ENCODE data around the gene MMD2.
"Not testable (repeated sequence)": the region's sequence is repeated elsewhere in the genome, so short reads cannot be mapped to it uniquely, and the experiment has no call there.

MMD2 gene, protein sequence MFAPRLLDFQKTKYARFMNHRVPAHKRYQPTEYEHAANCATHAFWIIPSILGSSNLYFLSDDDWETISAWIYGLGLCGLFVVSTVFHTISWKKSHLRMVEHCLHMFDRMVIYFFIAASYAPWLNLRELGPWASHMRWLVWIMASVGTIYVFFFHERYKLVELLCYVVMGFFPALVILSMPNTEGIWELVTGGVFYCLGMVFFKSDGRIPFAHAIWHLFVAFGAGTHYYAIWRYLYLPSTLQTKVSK

DNA sequence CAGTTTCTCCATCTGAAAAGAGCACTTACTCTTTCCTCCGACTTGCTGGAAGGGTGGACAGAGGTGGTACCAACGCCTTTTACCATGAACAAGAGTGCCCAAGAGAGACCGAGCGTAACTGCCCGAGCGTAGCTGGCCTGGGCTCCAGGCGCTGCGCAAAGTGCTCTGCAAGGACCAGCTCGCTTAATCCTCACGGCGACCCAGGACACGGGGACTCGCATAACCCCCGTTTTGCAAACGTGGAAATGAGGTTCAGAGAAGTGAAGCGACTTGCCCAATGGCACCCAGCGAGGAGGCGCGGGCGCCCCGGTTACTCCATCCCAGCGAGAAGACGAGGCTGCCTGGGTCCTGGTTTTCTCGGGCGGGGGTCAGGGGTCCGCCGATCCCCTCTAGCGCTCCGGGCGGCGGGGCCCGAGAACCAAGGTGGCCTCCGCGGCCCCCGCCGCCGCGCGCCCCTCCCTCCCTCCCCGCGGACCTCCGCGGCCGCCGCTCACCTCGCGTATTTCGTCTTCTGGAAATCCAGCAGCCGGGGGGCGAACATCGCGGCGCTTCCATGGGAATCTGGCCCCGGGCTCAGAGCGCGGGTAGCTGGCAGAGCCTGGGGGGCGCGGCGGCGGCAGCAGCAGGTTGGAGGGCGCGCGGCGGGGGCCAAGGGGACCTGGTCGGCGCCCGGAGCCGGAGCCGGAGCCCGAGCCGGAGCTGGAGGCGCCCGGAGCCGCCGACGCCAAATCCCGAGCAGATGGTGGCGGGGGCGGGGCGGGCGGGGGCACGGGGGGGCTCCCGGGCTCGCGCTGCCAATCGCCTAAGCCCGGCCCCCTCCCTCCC, at the start of gene MMD2:
TSS of gene MMD2 (minus strand) at position 711 of the 825 bp plus-strand sequence. CDS start at position 541, 170 bp downstream.
- CTCF ChIA-PET, result no interaction called here
- H3K27me3 Mint-ChIP-seq, result peaks cover 48% of the 10 kb centered on the region
- no peak within 1 kb of the TSS for H3K27ac Mint-ChIP-seq
- H3K4me1 Mint-ChIP-seq, result peaks cover 5% of the 10 kb centered on the region
- no peak for DNase-seq
- H3K9me3 Mint-ChIP-seq, result no peaks in the 10 kb centered on the region
- no peak within 1 kb of the TSS for H3K4me3 Mint-ChIP-seq
- H3K36me3 Mint-ChIP-seq, result no peaks in the 10 kb centered on the region

DNA sequence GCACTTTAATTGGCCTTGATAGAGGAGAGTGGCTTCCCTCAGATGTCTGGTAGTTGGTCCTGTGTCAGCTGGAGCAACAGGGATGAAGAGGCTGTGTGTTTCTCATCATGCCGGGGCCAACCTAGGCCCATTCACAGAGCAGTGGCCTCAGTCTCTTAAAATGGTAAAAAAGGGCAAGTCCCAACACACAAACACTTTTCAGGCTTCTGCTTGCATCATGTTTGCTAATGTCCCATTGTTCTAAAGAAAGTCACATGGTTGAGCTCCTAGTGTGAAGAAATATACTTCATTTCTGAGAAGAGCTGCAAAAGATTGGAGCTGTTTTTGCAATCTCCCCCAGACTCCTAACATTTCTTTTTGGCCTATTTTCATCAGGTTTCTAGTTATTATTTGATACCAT, 46.1 kb upstream of the MMD2 start:
- Mint-ChIP-seq H3K4me3 (no peak overlapping the region), H3K27ac (no peak overlapping the region), H3K36me3 (peaks cover 31% of the 10 kb centered on the region), H3K4me1 (no peaks in the 10 kb centered on the region), H3K9me3 (peaks cover 4% of the 10 kb centered on the region), H3K27me3 (no peaks in the 10 kb centered on the region)
- CTCF ChIA-PET, result interaction anchor here (0.8 kb wide), 1 partner anchor 80 kb away, joined by 3 read pairs; no protein-coding TSS in a partner anchor
- no peak for DNase-seq

DNA sequence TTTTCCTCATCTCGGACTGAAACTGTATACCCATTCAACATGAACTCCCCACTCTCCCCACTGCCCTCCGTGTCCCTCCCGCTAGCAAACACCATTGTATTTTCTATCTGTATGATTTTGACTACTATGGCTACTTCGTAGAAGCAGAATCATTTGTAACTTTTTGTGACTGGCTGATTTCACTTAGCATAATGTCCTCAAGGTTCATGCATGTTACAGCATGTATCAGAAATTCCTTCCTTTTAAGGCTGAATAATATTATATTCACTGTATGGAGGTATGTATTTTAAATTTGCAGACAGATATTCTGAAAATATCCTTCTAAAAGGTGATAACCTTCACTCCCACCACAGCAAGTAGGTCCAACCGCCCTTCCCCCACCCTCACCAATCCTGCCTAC, 42.9 kb upstream of the MMD2 start:
- DNase-seq, result no peak
- Mint-ChIP-seq H3K36me3 (peaks cover 25% of the 10 kb centered on the region), H3K9me3 (no peaks in the 10 kb centered on the region), H3K27ac (peak overlapping the region; percentile 49), H3K4me1 (no peaks in the 10 kb centered on the region), H3K27me3 (no peaks in the 10 kb centered on the region), H3K4me3 (no peak overlapping the region)
- CTCF ChIA-PET, result no interaction called here

DNA sequence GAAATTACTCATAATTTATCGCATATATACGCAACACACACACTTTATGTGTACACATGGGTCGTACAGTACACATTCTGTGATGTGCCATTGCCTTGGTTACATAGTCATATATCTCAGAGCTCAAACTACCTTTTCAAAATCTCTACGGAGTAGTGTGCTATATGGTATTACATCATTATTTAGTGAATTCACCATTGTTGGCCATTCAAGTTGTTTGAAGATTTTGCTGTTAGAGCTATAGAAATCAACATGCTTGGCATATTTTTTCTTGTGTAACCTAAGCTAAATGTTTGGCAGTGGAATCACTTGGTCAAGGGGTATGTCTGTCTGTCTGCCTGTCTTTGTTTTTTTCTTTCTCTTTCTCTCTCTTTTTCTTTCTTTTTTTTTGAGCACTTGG, 42.0 kb upstream of the MMD2 start:
- CTCF ChIA-PET, result no interaction called here
- H3K27ac Mint-ChIP-seq, result no peak overlapping the region
- no peaks in the 10 kb centered on the region for H3K9me3 Mint-ChIP-seq
- no peaks in the 10 kb centered on the region for H3K27me3 Mint-ChIP-seq
- no peak overlapping the region for H3K4me3 Mint-ChIP-seq
- no peak for DNase-seq
- no peaks in the 10 kb centered on the region for H3K4me1 Mint-ChIP-seq
- H3K36me3 Mint-ChIP-seq, result peaks cover 28% of the 10 kb centered on the region

DNA sequence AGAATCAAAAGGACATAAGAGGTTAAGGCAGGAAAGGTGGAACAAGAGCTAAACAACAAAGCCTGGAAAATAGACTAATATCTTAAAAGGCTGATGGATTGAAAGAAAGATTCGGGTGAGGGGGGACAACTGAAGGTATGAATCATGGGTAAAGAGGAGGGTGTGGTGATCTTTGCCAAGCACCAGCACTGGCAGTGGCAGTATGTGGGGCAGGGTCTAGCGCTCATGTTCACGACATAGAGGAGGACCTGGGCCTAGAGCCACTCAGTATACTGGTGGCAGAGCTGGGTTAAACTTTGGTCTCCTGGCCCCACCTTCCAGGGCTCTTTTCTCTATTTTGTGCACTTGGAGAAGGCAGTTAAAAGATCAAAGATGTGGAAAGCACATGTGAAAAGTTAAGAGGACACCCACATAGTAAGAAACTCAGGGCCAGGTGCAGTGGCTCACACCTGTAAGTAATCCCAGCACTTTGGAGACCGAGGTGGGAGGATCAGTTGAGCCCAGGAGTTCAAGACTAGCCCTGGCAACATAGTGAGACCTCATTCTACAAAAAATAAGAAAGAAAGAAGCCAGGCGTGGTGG, 40.5 kb upstream of the MMD2 start:
- H3K36me3 Mint-ChIP-seq, result peaks cover 25% of the 10 kb centered on the region
- no peaks in the 10 kb centered on the region for H3K9me3 Mint-ChIP-seq
- no peak overlapping the region for H3K27ac Mint-ChIP-seq
- H3K27me3 Mint-ChIP-seq, result no peaks in the 10 kb centered on the region
- CTCF ChIA-PET, result no interaction called here
- H3K4me3 Mint-ChIP-seq, result no peak overlapping the region
- H3K4me1 Mint-ChIP-seq, result no peaks in the 10 kb centered on the region
- DNase-seq, result no peak

DNA sequence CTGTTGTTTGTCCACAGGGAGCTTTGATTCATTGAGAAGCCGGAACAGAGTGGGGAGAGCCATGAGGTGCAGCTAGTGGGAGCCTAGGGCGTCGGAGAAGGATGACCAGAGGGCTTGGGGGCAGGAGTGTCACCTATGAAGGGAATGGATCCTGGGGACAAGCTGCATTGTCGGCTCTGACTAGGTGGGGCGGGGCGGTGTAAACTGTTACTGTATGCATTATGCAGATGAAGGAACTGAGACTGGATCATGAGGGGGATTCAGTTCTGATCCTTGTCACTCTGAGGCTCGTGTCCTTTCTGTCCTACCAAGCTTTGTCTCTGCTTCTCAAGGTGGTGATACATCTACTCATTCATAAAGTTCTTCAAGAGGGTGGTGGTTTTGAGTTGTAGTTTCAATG, 39.9 kb upstream of the MMD2 start:
- Mint-ChIP-seq H3K9me3 (no peaks in the 10 kb centered on the region), H3K27ac (no peak overlapping the region), H3K4me1 (no peaks in the 10 kb centered on the region), H3K4me3 (no peak overlapping the region), H3K27me3 (no peaks in the 10 kb centered on the region), H3K36me3 (peaks cover 22% of the 10 kb centered on the region)
- no peak for DNase-seq
- CTCF ChIA-PET, result no interaction called here

DNA sequence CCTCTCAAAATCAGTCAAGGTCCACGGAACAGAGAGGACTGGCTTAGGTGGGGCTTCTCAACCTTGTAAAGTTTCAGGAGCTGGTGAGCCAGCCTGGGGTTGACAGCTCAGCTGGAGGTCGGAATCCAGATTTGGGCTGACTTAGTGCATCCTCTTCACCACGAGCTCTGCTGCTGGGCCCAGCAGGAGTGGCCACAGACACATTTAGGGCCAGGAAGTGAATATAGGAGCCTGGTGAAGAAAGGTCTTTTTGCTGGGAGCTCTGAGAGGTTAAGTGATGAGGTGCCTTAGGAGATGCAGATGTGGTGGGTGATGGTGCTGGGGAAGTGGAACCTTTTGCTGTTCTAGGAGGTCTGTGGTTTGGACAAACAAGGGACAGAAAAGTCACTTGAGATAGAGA, 39.3 kb upstream of the MMD2 start:
- CTCF ChIA-PET, result no interaction called here
- Mint-ChIP-seq H3K27me3 (no peaks in the 10 kb centered on the region), H3K4me3 (no peak overlapping the region), H3K36me3 (peaks cover 21% of the 10 kb centered on the region), H3K27ac (no peak overlapping the region), H3K4me1 (no peaks in the 10 kb centered on the region), H3K9me3 (no peaks in the 10 kb centered on the region)
- no peak for DNase-seq

DNA sequence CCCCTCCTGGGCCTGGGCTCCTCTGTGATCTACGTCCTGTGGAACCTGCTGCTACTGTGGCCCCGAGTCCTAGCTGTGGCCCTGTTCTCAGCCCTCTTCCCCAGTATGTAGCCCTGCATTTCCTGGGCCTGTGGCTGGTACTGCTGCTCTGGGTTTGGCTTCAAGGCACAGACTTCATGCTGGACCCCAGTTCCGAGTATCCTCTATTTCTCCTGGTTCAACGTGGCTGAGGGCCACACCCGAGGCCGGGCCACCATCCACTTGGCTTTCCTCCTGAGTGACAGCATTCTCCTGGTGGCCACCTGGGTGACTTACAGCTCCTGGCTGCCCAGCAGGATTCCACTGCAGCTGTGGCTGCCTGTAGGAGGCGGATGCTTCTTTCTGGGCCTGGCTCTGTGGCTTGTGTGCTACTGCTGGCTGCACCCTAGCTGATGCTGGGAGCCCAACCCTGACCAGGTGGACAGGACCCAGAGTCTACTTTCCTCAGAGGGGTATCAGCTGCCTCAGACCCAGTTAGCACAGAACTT, 37.8 kb upstream of the MMD2 start:
- H3K4me3 Mint-ChIP-seq, result no peak overlapping the region
- CTCF ChIA-PET, result interaction anchor here (1.3 kb wide), 1 partner anchor 23 kb away, joined by 3 read pairs; no protein-coding TSS in a partner anchor
- H3K4me1 Mint-ChIP-seq, result no peaks in the 10 kb centered on the region
- no peak for DNase-seq
- peaks cover 16% of the 10 kb centered on the region for H3K36me3 Mint-ChIP-seq
- no peaks in the 10 kb centered on the region for H3K27me3 Mint-ChIP-seq
- H3K9me3 Mint-ChIP-seq, result no peaks in the 10 kb centered on the region
- H3K27ac Mint-ChIP-seq, result no peak overlapping the region

DNA sequence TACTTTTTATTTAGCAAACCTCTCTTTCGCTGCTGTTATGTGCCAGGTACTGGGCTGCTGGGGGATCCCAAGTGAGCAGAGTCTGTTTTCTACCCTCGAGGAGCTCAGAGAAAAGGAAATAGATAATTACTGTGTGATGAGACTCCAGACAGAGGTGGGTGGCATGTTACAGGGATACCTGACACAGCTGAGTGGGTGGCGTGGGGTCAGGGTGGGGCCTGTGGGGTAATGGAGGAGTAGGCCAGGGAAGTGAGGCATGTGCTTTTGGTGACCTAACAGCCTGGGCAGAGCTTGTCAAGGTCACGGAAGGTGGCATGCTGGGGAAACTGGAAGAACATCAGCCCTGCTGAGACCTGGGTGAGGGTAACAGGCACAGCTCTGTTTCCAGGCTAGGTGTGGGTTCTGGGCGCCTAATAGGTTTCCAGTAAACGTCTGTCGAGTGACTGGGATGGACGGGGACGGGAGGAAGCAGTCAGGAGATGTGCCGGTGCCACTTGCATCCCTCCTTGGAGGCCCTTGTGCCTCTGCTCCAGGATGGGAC, 36.5 kb upstream of the MMD2 start:
- H3K4me1 Mint-ChIP-seq, result no peaks in the 10 kb centered on the region
- peaks cover 16% of the 10 kb centered on the region for H3K36me3 Mint-ChIP-seq
- no peak overlapping the region for H3K27ac Mint-ChIP-seq
- H3K27me3 Mint-ChIP-seq, result no peaks in the 10 kb centered on the region
- no peak for DNase-seq
- H3K4me3 Mint-ChIP-seq, result no peak overlapping the region
- CTCF ChIA-PET, result interaction anchor here (1.3 kb wide), 1 partner anchor 21 kb away, joined by 3 read pairs; no protein-coding TSS in a partner anchor
- no peaks in the 10 kb centered on the region for H3K9me3 Mint-ChIP-seq

DNA sequence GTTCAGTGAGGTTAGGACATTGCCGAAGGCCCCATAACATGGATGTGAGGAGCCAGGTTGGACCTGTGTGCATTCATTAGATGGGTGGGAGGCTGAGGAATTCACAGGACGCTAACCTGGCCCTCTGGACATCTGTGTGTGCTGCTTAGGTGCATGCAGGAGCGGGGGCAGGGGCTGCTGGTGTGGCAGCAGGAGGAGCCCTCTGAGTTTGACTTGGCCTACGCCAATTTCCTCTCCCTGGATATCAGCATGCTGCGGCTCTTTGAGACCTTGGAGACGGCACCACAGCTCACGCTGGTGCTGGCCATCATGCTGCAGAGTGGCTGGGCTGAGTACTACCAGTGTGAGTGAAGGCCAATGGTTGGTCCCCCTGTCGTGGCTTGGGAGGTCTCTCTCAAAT, 34.5 kb upstream of the MMD2 start:
- Mint-ChIP-seq H3K27ac (no peak overlapping the region), H3K4me3 (no peak overlapping the region), H3K27me3 (no peaks in the 10 kb centered on the region), H3K36me3 (peaks cover 19% of the 10 kb centered on the region), H3K9me3 (no peaks in the 10 kb centered on the region), H3K4me1 (no peaks in the 10 kb centered on the region)
- CTCF ChIA-PET, result no interaction called here
- no peak for DNase-seq

DNA sequence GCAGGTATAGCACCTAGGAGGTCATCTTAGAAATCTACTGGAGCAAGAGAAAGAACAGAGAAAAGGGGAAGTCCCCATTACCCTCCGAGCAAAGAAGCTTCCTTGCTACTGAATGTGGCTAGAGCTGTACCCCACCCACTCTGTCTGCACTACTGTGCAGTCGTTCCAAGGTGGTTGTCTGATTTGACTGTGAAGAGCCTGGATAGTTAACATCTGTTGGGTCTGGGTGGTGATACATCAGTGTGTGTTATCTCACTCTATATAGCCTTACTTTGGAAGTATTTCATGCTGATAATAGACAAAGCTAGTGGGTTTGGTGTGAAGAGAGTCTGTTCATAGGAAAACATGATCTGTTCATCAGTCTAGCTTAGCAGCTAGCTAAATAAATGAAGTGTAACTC, 23.8 kb upstream of the MMD2 start:
- not testable (repeated sequence) for H3K27me3 Mint-ChIP-seq, H3K4me3 Mint-ChIP-seq, H3K27ac Mint-ChIP-seq, H3K9me3 Mint-ChIP-seq, DNase-seq
- CTCF ChIA-PET, result interaction anchor here (0.6 to 1.5 kb wide), 3 partner anchors 54 to 148 kb away, joined by 3 to 6 read pairs (median 4); no protein-coding TSS in a partner anchor
- Mint-ChIP-seq H3K36me3 (peaks cover 68% of the 10 kb centered on the region), H3K4me1 (peaks cover 16% of the 10 kb centered on the region)

DNA sequence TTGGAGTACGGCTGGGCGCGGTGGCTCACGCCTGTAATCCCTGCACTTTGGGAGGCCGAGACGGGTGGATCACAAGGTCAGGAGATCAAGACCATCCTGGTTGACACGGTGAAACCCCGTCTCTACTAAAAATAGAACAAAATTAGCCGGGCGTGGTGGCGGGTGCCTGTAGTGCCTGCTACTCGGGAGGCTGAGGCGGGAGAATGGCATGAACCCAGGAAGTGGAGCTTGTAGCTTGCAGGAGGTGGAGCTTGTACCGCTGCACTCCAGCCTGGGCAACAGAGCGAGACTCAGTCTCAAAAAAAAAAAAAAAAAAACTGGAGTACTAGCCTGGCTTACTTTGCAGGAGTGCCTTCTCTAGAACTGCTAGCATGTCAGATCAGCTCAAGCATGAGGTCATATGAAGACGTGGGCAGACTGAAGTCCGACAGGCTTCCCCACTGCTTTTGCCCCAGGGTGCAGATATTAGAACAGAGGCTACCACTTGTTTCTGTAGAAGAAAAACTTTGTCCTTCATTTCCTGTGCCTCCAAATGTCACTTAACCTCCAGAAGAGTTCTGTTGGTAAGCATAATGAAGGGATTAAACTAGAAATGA, 22.4 kb upstream of the MMD2 start:
- Mint-ChIP-seq H3K4me1 (peaks cover 19% of the 10 kb centered on the region), H3K36me3 (peaks cover 65% of the 10 kb centered on the region), H3K27ac (peak overlapping the region; percentile 21)
- not testable (repeated sequence) for H3K27me3 Mint-ChIP-seq, H3K4me3 Mint-ChIP-seq, H3K9me3 Mint-ChIP-seq, DNase-seq
- CTCF ChIA-PET, result interaction anchor here (1.5 kb wide), 1 partner anchor 104 kb away, joined by 4 read pairs; no protein-coding TSS in a partner anchor

DNA sequence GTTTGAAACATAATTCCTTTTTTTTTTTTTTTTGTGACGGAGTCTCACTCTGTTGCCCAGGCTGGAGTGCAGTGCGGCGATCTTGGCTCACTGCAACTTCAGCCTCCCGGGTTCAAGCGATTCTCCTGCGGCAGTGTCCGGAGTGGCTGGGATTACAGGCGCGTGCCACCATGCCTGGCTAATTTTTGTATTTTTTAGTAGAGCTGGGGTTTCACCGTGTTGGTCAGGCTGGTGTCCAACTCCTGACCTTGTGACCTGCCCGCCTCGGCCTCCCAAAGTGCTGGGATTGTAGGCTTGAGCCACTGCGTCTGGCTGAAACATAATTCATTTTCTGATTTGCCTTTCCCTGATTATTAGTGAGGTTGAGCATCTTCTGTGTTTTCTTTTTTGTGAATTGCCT, 16.6 kb upstream of the MMD2 start:
- CTCF ChIA-PET, result interaction anchor here (4.0 kb wide), 1 partner anchor 110 kb away, joined by 60 read pairs; no protein-coding TSS in a partner anchor
- peaks cover 31% of the 10 kb centered on the region for H3K36me3 Mint-ChIP-seq
- H3K27me3 Mint-ChIP-seq, result not testable (repeated sequence)

More for the DNA sequence above, 16.6 kb upstream of the MMD2 start:
- H3K27ac Mint-ChIP-seq, DNase-seq, H3K9me3 Mint-ChIP-seq: not testable (repeated sequence)
- H3K4me3 Mint-ChIP-seq, result peak overlapping the region; percentile 46
- H3K4me1 Mint-ChIP-seq, result peaks cover 27% of the 10 kb centered on the region
